Measurements from ENCODE around the gene ZNF292.
"Not testable (repeated sequence)": the region's sequence is repeated elsewhere in the genome, so short reads cannot be mapped to it uniquely, and the experiment has no call there.

The ZNF292 gene

GRCh38 chr6:87154993-87155841, at the start of gene ZNF292:
Gene ZNF292 (plus strand): TSS chr6:87155565. CDS start chr6:87155592, 27 bp downstream.
- DNase-seq = peak; percentile 96

GRCh38 chr6:87105823-87106222, 49.5 kb upstream of the ZNF292 start:
- DNase-seq = no peak

DNA sequence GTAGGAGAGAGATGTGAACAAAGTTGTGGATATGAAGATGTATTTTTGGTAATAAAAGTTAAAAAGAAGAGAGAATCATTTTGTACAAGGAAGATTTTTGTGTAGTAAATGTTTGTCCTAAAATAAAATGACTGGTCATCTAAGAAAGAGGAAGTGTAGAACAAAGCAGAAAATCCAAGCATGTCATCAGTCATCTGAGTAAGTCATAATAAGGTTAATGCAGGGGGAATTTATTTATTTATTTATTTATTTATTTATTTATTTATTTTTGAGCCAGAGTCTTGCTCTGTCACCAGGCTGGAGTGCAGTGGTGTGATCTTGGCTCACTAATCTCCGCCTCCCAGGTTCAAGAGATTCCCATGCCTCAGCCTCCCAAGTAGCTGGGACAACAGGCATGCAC, 44.7 kb upstream of the ZNF292 start:
- no peak for DNase-seq

- DNase-seq = no peak
Observed at GRCh38 chr6:87115402-87116135, 39.8 kb upstream of the ZNF292 start.

GRCh38 chr6:87116922-87117321, 38.4 kb upstream of the ZNF292 start:
- no peak for DNase-seq

DNA sequence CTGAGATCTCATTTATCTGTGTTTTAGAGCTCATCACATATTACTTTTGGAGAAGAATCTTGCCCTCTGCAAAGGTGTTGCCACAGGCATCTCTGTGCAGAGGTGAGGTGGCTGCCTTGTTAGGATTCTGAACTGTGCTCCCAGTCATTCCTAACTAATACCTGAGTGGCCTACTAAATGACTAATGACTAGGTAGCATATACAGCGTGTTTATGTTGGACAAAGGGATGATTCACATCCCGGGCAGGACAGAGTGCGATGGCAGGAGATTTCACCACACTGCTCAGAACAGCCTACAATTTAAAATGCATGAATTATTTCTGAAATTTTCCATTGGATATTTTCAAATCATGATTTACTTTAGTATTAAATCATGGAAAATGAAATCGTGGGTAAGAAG, 37.3 kb upstream of the ZNF292 start:
- no peak for DNase-seq

DNA sequence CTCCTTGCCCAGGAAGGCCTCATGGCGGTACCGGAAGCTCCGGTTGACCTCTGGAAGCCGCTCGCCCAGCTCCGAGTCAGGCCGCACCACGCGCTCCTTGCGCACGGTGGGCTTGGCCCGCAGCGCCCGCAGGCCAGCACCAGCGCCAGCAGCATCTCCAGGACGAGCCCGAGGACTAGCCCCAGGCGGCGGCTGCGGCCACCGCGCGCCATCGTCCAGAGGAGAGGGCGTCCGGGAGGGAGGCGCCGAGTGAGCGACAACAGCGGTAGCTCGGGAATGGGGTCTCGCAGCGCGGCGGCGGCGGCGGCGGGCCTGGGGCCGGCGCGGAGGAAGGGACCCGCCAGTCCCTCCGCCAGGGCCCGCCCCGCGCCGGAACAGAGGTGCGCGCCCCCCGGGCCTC, 32.9 kb upstream of the ZNF292 start:
- no peak for DNase-seq

GRCh38 chr6:87124074-87124473, 31.3 kb upstream of the ZNF292 start:
- no peak for DNase-seq

DNA sequence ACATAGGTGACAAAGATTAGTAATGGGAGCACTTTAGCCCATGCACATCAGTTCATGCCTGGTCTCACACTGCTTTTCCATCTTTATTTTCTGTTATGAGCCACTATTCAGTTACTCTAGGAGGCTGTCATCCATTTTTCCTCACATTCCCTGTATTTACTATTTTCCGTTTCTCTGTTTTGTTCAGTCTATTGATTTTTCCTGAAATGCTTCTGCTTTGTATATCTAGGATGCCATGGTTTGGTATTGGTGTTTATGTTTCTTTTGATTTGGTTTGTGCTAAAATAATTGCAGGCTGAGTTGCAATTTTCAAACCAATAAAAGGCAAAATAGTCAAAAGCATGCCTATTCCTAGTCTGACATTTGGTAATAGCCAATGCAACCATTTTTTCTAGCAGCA, 28.9 kb upstream of the ZNF292 start:
- DNase-seq = no peak

DNA sequence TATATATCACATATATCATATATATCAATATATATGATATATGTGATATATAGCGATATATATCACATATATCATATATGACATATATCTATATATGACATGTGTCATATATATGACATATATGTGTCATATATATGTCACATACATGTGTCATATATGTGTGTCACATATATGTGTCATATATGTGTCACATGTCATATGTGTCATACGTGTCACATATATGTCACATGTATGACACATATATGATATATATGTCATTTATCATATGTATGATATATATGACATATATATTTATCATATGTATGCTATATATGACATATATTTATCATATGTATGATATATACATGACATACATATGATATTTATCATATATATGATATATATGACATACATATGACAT, 27.6 kb upstream of the ZNF292 start:
- DNase-seq = no peak

DNA sequence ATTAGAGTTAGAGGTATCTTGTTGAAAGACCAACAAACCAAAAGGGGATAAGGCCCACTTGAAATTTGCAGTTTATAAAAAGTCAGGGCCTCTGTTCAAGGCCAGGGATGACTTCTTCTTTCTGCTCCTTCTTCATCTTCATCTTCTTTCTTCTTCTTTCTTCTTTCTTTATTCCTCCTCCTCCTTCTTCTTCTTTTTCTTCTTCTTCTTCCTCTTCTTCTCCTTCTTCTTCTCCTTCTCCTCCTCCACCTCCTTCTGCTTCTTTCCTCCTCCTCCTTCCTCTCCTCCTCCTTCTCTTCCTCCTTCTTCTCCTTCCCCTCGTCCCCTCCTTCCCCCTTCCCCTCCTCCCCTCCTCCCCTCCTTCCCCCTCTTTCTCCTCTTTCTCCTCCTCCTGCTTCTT, 18.4 kb upstream of the ZNF292 start:
- no peak for DNase-seq

- no peak for DNase-seq
Observed at GRCh38 chr6:87139236-87139635, 16.1 kb upstream of the ZNF292 start.

- DNase-seq = not testable (repeated sequence)
Observed at GRCh38 chr6:87139927-87140326, 15.4 kb upstream of the ZNF292 start.

DNA sequence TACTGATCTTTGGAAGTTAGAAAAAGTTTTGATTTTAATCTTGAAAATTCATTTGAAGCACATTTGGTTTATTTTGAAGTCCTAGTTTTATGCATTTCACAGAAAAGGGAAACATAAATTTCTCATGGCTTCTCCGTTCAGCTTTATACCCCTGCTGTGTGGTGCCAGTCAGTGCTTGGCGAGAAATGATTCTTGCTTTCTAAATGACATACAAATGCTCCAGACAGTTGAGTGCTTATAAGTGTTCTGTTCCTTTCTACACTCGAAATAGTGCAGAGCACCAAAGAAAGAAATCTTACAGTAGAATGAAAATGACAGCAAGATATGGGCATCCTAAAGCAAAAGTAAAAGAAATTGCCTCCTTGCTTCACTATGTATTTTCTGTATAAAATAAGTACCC, 9.0 kb upstream of the ZNF292 start:
- no peak for DNase-seq

GRCh38 chr6:87150406-87150805, 5.0 kb upstream of the ZNF292 start:
- no peak for DNase-seq

- no peak for DNase-seq
Observed at GRCh38 chr6:87151471-87151780, 3.9 kb upstream of the ZNF292 start.

- DNase-seq = no peak
Observed at GRCh38 chr6:87151781-87152525, 3.4 kb upstream of the ZNF292 start.

DNA sequence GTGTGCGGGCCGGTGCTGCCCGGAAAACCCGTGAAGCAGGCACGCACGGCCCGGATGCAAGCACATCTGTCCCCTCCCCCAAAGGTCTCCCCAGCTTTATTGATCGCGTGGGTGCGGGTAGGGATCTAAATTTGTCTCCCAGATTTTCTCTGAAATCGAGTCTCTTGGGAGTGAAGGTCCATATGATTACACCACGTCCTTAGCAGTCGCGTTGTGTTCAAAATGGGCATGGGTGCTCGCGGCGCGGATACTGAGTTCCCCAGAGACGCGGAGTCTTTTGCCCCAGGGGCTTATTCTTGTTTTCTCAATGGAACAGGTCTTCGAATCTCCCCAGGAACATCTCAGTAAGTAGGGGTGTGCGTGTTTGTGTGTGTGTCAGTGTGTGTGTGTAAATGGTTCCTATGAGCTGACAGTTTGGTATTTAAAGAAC, 2.8 kb upstream of the ZNF292 start:
- no peak for DNase-seq

- no peak for DNase-seq
Observed at GRCh38 chr6:87154641-87154992, 748 bp upstream of the ZNF292 start.

GRCh38 chr6:87155842-87156815, 764 bp downstream of the ZNF292 start:
- DNase-seq = no peak

DNA sequence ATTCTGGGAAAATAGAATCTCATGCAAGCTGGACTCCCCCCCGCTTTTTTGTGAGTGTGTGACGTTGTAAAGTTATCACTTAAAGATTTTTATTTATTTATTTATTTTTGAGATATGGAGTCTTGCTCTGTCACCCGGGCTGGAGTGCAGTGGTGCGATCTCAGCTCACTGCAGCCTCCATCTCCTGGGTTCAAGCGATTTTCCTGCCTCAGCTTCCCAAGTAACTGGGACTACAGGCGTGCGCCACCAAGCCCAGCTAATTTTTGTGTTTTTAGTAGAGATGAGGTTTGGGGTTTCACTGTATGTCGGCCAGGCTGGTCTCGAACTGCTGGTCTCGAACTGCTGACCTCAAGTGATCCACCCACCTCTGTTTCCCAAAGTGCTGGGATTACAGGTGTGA, 2.2 kb downstream of the ZNF292 start:
- not testable (repeated sequence) for DNase-seq

DNA sequence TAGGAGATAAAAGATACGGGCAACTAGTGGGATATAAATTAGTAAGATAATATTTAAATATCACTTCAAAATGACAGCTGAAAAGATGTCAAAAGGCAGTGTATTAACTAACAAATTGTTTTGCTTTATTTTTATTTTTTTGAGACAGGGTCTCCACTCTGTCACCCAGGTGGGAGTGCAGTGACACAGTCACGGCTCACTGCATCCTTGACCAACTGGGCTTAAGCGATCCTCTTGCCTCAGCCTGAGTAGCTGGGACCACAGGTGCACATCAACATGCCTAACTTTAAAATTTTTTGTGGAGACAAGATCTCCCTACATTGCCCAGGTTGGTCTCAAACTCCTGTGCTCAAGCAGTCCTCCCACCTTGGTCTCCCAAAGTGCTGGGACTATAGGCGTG, 5.9 kb downstream of the ZNF292 start:
- DNase-seq = no peak

- no peak for DNase-seq
Observed at GRCh38 chr6:87164004-87164403, 8.6 kb downstream of the ZNF292 start.
